Stimulated activated CD4-positive, alpha-beta T cell treated with anti-CD3 and anti-CD28 coated beads, Interleukin-1b, Interleukin-23, amount 100 ng/mL, for 4 hours (primary cell): ENCODE results near the gene OGG1.
"Not testable (repeated sequence)": the region's sequence is repeated elsewhere in the genome, so short reads cannot be mapped to it uniquely, and the experiment has no call there.

Experiments
- DNase-seq, 2 donors: peaks; one replicate each; pipeline ENCODE4 v3.0.0-alpha.2; 2020; ENCODE audit warnings: low read depth in 2 of 2

The OGG1 gene

DNA sequence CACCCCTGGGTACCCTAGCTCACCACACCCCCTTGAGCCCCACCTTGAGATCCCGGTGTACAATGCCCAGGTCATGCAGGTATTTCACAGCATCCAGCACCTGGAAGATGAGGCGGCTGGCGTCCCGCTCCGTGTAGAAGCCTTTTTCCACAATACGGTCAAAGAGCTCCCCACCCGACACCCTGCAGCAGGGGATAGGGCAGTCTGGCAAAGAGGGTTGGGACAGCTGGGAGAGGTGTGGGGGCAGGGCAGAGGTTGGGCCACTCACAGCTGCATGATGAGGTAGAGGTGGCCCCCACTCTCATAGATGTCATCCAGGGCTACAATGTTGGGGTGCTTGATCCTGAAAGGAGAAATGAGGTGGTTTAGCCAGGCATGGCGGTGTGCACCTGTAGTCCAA is 13.1 kb downstream of the OGG1 start:
- no peak for DNase-seq

DNA sequence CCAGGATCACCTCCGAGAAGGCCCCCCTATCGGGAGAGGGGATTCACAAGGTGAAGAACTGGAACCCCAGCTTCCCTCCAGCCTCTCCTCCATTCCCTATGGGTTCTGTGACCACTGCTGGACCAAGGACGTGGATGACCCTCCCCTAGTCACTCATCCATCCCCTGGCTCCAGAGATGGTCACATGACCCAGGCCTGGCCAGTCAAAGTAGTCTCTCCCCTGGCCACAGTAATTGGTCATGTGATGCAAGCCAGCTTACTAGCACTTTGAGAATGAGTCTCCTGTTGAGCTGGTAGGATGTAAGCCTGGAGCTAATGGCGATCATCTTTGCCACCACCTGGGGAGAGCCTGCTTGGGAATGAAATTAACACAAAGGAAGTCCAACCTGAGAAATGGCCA is 16.1 kb downstream of the OGG1 start:
- DNase-seq: no peak

DNA sequence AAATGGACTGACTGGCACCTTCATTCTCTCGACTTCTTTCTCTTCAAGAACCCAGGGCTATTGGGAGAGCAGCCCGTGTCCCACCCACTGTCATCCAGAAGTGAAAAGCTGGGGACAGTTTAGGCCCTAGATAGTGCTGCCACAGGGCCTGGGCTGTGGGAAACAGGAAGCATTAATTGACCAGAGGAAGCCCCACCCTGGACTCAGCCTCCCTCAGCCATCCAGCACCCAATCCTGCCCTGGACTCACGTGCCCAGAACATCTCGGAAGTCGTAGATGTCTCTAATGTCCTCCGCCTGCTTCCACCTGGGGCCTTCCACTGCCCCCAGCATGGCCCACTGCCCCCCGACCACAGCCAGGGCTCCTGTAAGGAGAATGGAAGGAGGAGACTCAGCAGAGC is 17.7 kb downstream of the OGG1 start:
- no peak for DNase-seq

DNA sequence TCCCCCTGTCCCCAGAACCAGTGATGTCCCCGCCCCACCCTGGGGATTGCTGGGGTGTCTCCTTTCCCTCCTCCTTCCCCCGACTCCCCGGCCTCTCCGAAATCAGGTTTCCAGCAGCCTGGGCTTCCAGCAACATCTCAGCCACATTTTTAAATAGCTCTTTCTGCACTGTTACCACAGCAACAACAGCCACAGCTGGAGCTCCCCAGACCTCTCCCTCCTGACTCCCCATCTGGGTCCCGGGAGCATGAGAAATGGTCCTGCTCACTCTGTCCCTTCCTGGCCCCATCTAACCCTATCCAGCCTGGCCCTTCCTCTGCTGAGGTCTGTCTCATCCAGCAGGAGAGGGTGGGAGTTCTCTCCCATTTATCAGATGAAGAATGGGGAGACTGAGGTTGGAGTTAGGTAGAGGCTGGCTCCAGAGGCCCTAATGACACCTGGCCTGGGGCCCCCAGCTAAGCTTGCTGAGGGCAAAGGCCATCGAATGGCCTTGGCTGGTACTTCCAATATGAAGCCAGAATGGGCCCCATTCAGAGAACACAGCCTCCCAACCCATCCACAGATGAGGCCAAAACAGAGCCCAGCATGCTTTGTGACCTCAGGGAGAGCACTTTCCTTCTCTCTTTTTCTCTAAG is 18.5 kb downstream of the OGG1 start:
- DNase-seq: no peak

DNA sequence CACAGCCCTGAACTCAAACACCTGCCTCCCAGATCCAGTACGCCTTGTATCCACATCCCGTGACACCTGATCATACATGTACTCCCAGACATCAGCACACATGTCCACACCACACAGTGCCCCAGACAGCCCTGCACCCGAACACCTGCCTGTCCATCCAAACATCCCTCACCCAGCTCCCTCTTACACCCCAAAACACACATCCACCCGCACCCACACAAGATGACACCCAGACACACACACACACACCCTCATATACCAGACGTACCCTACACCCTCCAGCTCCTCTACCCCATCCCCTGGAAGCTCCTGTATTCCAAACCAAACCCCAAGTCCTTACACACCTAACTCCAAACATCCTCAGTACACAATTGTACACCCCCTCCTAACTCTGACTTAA is 19.3 kb downstream of the OGG1 start:
- no peak for DNase-seq

DNA sequence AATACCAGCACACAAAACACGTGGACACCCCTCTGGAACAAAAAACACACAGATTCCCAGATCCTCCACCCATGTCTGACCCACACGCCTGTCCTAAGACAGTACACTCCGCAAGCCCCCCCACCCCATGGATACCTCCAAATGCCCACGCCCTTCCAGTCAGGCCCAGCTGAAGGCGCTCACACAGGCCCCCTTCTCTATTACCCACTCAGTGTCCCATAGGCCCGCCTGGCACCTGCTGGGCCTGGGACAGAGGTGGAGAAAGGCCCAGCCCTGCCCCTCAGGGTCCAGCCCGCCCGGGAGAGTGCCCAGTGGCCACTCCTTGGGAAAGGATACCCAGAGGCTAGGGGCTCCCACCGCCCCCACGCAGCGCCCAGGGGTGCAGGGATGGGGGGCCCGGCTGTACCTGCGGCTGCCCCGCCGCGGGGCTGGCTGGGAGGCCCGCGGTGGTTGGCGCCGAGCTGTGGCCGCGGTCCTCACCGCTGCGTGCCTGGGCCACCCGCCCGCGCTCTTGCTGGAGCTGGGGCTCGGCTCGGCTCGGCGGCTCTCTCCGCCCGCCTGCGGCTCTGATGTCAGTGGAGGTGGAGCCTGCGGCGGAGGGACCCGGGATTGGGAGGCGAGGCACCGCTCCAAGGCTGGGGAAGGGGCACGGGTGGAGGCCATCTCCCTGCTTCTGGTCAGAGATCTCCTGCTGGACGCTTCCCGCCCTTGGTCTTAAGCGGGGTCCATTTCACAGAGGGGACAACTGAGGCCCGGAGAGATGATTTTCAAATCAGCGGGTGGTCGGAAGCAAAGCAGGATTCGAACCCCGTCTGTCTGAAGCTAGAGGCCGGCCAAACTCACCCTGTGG is 19.9 kb downstream of the OGG1 start, which contains the start of gene CAMK1:
CAMK1 (minus strand) TSS at position 522 of the 850 bp plus-strand sequence. CDS start 2,198 bp downstream, outside the sequence.
- DNase-seq: peak; percentile 50 to 59

DNA sequence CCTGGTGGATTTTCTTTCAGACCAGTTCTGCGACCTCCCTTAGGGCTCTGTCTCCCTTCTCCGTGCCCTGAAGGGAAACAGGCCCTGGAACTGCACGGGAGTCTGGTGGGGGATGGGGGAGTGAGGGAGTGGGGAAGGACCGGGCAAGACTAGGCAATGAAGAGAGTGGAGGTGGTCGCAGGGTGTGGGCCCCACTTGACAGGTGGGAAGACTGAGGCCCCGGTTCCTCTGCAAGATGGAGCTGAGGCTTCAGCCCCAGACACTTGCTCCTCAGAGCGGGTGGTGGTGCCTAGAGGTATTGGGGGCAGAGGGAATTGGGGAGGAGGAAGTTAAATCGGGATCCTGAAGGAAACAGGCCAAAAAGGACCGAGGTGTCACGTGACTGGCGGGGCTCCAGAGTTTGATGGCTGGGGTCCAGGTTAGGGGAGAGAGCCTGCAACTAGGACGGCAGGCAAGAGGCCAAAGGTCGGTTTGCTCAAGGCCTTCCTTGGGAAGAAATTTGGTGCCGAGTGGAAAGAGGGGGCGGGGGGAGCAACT is 20.6 kb downstream of the OGG1 start:
- no peak for DNase-seq

DNA sequence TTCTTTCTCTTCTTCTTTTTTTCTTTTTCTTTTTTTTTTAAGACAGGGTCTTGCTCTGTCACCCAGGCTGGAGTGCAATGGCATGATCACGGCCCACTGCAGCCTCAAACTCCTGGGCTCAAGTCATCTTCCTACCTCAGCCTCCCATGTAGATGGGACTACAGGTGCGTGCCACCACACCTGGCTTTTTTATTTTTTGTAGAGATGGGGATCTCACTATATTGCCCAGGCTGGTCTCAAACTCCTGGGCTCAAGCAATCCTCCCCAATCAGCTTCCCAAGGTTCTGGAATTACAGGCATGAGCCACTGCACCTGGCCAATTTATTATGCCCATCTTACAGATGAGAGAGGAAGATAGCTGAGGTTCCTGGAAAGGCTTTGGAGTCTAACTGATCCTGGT is 21.3 kb downstream of the OGG1 start:
- not testable (repeated sequence) for DNase-seq

DNA sequence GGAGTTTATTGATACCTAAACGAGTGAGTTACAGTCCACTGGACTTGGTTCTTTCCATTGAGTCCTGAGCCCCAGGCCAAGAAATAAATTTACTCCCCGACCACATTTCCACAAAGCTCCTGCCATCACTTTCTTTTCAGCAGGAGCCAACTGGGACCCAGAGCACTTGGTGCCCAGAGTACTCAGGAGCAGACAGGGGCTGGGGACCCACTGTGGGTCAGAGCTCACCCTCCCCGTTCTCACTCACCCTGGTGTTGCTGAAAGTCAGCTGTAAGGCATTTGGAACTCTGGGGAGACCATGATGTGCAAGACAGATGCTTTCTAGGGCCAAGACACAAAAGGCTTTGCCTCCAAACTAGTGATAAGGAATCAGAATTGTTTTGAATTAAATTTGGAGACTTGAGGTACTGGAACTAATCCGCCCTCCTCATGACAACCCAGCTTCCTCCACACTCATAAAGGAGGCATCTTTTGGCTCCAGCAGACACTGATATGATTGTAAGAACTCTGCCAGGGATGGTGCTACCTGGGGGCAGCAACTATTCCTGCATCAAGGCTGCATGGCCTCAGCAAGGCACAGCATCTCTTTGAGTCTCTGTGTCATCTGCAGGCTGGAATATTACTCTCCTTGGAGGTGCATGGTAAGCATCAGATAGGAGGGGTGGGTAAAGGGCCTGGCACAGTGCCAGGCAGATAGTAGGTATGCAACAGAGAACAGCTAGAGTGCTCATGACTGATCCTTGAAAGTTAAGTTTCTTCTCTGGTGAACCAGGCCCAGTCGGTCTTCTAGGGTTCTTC is 27.3 kb downstream of the OGG1 start:
- no peak for DNase-seq

DNA sequence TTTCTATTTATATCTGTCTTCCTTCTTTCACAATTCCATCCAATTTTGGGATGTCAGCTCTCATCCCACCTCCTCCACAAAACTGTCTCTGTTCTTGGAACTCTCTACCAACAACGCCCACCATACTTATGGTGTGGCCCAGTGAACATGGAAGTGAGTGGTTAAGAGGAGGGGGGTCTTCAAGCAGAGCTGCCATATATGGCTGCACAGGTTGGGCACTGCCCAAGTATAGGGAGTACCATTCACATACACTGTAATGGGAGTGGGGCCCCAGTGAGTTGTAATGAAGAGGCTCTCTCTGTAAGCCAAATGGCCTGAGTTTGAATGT is 27.9 kb downstream of the OGG1 start:
- DNase-seq: no peak

DNA sequence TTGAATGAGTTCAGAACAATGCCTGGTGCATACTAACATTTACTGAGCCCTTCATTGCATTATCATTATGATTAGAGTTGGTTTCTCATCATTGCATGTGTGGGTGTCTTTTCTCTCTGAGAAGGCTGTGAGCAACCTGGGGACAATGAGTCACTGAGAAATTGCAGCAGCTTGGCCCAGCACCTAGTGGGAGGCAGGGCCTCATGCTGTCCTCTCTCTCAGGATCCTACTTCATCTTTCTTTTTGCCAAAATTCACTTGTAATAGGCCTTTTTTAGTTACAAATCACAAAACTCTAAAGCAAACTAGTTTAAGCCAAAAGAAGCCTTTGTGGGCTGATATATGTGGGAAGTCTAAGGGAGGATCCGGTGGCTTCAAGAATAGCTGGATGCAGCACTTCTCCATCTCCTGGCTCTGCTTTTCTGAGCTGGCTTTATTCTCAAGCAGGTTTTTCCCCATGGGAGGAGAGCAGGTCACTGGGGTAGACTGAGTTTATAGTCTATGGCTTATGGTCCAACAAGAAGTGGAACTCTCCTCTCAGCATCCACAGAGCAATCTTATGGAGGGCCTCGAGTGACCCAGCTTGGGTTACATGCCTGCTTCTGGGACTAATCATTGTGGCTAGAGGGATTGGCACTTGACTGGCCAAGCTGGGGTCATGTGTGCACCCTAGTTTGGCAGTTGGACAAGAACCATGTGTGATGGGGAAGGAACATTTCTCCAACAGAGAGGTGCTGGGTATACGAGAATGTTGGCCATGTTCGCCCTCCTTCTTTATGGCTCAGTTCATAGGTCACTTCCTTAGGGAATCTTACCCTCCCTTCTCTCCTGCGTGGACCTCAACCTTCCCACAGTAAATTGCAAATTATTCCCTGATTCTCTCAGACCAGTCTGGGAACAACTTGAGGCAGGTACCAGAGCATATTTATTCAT is 28.7 kb downstream of the OGG1 start:
- DNase-seq: peak; percentile 31 to 40

DNA sequence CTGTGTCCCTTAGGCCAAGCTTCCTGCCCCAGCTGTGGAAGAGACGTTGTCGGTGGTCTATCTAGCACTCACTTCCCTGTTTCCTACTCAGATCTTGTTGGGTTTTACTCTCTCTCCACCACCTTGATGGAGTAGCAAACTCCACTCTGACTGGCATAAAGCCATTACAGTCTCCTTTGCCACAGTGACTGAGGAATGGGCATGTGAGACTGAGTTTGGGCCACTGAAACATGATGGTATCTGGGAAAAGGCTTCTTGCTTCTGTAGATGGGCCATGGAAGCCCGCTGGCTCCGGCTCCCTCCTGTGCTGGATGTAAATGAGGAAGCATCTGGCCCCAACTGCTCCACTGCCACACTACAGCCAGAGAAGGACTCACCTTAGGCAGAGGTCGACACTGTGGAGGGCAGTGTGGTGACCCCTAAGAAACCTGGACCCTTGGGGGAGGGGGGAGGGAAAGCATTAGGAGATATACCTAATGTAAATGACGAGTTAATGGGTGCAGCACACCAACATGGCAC is 29.4 kb downstream of the OGG1 start:
- DNase-seq: no peak

DNA sequence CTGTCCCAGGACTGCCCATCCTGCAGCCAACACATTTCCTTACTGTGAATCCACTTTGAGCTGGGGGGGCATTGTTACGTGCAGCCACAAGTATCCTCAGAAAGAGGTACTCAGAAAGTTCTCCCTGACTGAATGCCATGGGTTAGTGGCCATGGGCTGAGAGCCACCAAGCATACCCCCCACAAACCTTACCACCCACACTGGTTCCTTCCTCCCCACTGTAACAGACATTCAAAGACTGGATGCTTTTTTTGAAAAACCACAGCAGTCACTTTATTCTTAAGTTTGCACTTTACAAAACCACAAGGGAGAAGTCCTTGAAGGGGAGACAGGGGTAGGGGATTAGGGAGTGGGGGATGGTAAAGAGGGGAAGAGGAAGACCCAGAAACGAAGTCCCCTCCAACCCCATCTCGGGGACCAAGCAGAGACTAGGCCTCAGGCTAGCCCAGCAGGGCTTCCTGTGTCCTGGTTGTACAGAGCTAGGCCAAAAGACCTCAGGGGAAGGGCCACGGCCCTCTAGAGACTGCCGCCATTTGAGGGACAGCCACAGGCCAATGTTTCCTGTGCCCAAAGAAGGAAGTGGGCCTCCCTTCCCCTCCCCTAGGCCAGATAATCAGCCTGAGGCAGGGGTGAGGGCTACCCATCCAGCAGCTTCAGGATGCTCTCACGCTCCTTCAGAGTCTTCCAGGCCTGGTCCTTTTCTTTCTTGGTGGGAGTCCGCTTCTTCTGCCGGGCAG is 30.1 kb downstream of the OGG1 start:
- DNase-seq: no peak

DNA sequence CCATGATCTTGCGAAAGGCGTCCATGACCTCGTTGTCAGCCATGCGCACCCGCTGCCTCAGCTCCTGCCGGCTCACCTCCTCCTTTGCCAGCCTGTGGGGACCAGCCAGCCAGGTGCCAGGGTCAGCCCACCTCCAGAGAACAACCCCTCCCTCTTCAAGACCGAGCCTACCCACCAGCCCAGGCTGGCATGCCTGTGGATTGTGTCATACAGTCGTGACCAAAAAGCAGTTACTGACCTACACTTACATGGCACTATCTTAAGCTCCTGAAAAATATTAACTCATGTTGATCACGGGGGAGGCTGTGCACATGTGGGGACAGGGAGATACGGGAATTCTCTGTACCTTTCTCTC is 30.7 kb downstream of the OGG1 start:
- no peak for DNase-seq

DNA sequence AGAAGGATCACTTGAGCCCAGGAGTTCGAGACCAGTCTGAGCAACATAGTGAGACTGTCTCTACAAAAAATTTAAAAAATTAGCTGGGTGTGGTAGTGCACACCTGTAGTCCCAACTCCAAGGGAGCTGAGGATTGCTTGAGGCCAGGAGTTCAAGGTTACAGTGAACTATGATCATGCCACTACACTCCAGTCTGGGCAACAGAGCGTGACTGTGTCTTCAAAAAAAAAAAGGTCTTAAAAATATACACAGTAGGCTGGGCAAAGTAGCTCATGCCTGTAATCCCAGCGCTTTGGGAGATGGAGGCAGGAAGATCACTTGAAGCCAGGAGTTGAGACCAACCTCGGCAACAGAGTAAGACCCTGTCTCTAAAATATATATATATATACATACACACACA is 31.2 kb downstream of the OGG1 start:
- DNase-seq: no peak

DNA sequence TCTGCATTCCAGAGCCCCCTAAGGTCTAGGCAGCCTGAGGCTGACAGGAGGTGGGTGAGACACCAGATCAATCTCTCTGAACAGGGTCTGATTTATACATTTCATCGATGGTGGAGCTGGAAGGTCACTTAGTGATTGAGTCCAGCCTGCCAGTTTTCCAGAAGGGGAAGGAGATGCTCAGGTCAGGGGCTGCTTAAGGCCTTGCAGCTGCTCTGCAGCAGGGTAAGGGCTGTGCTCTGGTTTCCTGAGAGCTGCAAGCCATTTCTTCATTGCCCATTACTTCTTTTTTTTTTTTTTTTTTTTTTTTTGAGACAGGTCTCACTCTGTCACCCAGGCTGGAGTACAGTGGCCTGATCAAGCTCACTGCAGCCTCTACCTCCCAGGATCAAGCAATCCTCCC is 31.8 kb downstream of the OGG1 start:
- no peak for DNase-seq

DNA sequence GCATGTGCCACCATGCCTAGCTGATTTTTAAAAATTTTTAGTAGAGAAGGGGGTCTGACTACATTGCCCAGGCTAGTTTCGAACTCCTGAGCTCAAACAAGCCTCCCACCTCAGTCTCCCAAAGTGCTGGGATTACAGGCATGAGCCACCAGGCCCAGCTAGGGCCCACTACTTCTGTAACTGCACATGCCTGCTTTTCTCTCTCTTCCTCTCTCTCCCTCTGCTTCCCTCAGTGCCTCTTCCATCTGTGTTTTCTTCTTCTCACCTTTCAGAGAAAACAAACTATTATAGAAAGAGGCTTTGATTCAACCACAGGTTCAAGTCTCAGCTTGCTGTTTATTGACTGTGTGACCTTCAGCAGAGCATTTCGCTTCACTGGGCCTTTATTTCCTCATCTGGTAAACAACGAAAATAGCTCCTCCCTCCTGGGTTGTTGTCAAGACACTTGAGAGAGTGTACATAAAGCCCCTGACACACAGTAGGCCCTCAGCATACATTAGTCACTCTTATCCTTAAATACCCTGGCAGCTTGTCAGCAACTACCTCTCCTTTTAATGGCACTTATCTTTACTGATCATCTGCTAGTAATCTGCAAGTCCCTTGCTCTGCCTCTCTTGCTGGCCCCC is 32.3 kb downstream of the OGG1 start:
- DNase-seq: no peak

DNA sequence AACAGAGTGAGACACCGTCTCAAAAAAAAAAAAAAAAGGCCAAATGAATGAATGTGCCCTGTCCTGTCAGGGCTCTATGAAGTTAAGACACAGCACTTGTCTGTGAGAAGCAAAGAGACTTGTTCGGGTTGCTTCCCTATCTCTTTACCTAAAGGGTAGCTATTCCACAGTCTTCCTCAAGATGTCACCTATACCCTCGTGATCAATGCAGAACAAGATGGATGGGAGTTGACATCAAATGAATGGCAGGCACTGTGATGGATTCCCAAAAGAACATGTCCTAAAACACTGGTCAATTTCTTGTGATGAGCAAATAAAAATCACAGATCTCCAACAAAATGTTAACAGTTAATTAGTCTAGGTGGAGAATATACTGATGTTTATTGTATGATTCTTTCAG is 33.0 kb downstream of the OGG1 start:
- DNase-seq: no peak

DNA sequence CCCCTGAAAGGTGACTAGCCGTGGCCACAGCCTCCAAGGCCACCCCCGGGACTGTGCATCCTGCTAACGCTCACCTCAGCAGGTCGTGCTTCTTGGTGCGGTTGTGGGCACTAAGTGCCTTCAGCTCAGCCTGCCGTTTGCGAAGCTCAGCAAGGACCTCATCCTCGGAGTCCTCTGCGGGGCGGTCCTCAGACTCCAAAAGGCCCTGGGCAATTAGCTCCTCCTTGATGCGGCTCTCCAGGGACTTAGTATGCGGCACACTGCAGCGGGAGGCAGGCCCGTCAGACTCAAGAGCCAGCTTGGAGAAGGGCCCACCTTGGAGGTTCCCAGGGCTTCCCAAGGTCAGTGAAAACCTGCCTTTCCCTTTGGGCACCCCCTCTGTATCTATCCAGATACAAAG is 34.2 kb downstream of the OGG1 start:
- DNase-seq: no peak

DNA sequence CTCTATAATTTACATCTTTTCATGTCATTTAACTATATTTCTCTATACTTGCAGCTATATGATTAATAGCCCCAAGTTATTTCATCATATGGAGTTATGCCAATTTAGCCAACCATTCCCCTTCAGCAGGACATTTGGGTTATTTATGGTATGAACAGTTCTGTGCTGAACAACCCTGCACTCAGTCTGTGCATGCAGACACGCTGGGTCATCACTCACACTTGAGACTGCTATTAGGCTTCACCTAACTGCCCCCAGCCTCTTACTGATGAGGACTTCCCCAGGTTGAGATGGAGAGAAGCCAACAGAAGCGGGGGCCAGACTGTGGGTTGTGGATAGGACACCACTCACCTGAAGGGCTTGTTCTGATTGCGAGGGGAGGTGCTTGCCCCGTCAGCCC is 35.2 kb downstream of the OGG1 start:
- DNase-seq: no peak
